Fibroblast of pulmonary artery (primary cell): ENCODE data around the gene PDZRN3.
A peak's percentile ranks its signal among the peaks of the same experiment; 100 is the strongest.

Experiments used
- DNase-seq: peaks from one replicate; pipeline ENCODE4 v3.0.0-alpha.2; 2010; ENCODE audit warnings: low read depth
- H3K4me3 ChIP-seq: replicated peaks from 2 replicates; pipeline ENCODE4 v1.5.1; 2011; ENCODE audit warnings: low read depth, mild to moderate bottlenecking, control low read depth, low read length, moderate library complexity
- TF ChIP-seq, protein P1 (sequence below): IDR thresholded peaks from 2 replicates; pipeline ENCODE4 v1.5.1; 2011; ENCODE audit warnings: mild to moderate bottlenecking, control low read depth, low read length, inconsistent platforms; ENCODE audit errors: missing control alignments

The PDZRN3 gene

DNA sequence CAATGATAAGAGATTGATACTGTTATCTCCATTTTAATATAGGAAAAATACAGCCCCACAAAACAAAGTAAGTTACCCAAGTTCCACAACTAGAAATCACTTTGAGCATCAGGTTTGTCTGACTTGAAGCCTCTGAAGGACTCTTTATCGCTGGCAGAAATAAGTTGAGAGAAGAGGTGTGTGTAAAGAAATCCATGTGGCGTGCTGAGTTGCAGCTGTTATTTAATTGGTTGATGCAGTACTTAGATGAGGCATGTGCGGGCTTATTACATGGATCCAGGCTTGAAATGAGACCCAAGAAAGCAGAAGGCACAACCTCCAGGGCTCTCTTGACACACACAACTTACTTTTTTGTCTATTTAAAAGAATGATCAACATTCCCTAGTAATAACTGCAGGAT is 221.3 kb downstream of the PDZRN3 start:
- TF ChIP-seq, protein P1, sequence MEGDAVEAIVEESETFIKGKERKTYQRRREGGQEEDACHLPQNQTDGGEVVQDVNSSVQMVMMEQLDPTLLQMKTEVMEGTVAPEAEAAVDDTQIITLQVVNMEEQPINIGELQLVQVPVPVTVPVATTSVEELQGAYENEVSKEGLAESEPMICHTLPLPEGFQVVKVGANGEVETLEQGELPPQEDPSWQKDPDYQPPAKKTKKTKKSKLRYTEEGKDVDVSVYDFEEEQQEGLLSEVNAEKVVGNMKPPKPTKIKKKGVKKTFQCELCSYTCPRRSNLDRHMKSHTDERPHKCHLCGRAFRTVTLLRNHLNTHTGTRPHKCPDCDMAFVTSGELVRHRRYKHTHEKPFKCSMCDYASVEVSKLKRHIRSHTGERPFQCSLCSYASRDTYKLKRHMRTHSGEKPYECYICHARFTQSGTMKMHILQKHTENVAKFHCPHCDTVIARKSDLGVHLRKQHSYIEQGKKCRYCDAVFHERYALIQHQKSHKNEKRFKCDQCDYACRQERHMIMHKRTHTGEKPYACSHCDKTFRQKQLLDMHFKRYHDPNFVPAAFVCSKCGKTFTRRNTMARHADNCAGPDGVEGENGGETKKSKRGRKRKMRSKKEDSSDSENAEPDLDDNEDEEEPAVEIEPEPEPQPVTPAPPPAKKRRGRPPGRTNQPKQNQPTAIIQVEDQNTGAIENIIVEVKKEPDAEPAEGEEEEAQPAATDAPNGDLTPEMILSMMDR: no peak
- H3K4me3 ChIP-seq: no peak overlapping the region
- DNase-seq: no peak

DNA sequence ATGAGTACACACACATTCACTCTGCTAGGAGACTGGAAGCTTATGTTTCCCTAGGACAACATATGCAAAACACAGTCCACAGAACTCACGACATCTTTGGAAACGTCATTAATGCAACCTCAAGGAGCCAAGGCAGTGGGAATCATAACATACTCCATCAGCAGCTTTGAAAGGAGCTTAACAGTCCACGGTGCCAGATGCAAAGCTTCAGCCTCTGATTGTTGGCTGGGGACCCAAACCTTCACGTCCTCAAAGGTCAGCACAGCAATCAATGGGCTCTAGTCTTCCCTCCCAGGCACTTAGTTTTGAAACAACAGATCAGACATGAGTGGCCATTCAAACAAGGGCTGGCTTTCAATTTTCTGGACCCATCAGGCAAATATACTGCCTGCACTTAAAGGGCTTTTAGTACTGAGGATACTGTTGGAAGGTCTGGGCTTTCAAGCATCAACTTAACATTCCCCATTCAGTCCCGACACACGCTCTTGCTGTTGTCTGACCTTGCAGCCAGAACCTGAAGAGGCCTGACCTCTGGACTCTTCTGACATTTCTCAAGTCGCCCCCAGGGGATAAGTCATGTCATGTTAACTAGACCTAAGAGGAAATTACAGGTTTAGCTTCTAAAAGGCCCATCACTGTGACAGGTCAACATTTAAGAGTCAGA is 223.0 kb downstream of the PDZRN3 start:
- TF ChIP-seq, protein P1: no peak
- no peak overlapping the region for H3K4me3 ChIP-seq
- peak; percentile 30 for DNase-seq

DNA sequence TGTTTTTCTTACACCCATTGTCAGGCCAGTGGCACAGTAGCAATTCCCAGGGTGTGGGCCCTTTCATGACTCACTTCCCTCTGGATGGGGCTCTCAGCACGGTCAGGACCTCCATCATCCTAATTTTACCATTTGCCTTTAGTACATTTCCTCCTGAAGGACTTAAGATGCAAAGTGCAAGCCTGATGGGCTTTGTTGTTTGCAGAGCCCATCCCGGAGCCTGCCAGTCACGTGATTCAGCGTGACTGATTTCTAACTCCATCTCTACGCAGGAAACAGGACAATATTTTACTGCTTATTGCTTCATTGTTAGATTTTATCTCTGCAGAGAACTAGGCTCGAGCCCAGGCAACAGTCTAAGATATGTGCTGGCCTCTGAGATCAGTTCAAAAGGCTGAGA is 223.7 kb downstream of the PDZRN3 start:
- H3K4me3 ChIP-seq: no peak overlapping the region
- DNase-seq: peak; percentile 44
- TF ChIP-seq, protein P1: no peak

DNA sequence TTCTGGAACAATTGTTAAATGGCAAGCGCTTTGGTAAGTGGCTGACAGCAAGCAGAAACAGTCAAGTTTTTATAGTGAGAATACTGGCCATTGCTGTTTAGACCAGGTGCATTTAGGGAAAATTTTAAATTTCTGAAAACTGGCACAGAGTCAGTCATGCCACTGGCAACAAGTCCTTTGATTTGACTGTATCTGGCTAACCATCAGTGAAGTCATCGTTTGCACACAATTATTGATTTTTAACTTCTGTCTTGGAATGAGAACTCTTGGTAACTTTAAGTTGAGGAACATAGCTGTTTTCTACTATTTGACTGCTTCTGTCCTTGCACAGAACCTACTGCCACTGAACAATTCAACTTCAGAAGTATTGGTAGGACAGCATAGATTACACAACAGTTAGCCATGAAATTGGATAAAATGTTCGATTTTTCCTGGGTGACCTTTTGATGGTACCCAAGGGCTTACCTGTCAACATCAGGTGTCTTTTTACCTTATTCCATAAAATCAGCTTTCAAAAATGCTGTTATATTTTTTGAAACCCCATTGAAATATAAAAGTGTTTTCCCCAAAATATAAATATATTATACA is 225.0 kb downstream of the PDZRN3 start:
- TF ChIP-seq, protein P1: no peak
- DNase-seq: no peak
- H3K4me3 ChIP-seq: no peak overlapping the region

DNA sequence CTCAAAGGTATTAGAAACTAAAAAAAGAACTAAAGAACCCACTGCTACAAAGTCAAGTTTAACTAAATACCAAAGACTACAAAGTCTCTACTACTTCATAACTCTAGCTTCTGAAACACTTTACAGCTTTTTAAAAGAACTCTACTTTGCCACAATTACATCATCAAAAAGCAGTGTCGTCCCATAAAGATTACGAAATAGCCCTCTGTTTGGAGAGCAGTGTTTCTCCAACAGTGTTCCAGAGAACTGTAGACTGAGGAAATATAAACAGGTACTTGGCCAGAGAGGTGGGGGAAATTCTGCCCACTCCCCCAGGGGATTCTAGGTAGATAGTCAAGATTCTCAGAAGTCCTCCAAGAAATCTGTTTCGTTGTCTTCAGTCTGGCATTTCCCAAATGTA is 225.6 kb downstream of the PDZRN3 start:
- peak; percentile 38 for DNase-seq
- no peak overlapping the region for H3K4me3 ChIP-seq
- TF ChIP-seq, protein P1: no peak

DNA sequence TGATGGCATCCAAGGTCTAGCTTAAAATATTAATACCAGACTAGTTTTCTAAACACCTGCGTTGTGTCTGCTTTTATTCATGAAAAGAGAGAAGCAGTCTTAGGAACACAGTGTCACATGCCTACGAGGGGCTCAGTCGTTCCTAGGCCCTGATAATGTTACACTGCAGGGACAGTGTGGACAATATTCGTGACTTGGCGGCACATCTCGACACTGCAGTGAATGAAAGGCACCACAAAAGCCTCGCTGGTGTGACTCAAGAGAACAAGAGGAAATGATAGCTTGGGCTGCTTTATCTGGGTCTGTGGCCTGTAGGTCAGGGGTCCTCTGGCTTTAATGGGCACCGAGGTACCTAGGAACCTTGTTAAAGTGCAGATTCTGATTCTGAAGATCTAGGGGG is 226.7 kb downstream of the PDZRN3 start:
- TF ChIP-seq, protein P1: no peak

DNA sequence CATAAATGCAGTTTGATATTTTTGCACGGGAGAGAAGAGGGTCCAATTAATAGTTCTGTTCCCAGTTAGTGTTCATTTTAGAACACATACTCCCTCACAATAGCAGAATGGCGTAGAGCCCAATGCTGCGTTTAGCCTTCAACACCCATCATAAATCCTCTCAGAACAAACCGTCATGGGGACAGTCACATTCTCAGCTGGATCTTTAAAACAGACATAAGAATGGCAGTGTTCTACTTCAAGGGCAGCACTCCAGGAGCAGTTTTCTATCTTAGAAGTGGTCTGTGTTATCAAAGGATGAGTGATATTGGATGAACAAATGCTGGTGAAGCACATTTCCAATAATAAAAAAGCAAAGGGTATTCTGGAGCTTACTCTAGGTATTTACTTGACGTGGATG is 230.5 kb downstream of the PDZRN3 start:
- H3K4me3 ChIP-seq: no peak overlapping the region
- DNase-seq: no peak
- TF ChIP-seq, protein P1: no peak

More for the DNA sequence above, 226.7 kb downstream of the PDZRN3 start:
- no peak overlapping the region for H3K4me3 ChIP-seq
- DNase-seq: no peak
